GM12872 (cell line): Measurements from ENCODE around the gene GULP1.

Experiments used
- TF ChIP-seq, protein P1 (sequence below): IDR thresholded peaks from 3 replicates; pipeline ENCODE4 v1.5.1; 2011; ENCODE audit warnings: low read depth, mild to moderate bottlenecking, low read length, moderate library complexity; ENCODE audit not compliant: insufficient read depth

Gene GULP1

GRCh38 chr2:188434018-188434417 is 142.3 kb downstream of the GULP1 start:
- TF ChIP-seq, protein P1, sequence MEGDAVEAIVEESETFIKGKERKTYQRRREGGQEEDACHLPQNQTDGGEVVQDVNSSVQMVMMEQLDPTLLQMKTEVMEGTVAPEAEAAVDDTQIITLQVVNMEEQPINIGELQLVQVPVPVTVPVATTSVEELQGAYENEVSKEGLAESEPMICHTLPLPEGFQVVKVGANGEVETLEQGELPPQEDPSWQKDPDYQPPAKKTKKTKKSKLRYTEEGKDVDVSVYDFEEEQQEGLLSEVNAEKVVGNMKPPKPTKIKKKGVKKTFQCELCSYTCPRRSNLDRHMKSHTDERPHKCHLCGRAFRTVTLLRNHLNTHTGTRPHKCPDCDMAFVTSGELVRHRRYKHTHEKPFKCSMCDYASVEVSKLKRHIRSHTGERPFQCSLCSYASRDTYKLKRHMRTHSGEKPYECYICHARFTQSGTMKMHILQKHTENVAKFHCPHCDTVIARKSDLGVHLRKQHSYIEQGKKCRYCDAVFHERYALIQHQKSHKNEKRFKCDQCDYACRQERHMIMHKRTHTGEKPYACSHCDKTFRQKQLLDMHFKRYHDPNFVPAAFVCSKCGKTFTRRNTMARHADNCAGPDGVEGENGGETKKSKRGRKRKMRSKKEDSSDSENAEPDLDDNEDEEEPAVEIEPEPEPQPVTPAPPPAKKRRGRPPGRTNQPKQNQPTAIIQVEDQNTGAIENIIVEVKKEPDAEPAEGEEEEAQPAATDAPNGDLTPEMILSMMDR = no peak

GRCh38 chr2:188435115-188435514 is 143.4 kb downstream of the GULP1 start:
- TF ChIP-seq, protein P1 = no peak

DNA sequence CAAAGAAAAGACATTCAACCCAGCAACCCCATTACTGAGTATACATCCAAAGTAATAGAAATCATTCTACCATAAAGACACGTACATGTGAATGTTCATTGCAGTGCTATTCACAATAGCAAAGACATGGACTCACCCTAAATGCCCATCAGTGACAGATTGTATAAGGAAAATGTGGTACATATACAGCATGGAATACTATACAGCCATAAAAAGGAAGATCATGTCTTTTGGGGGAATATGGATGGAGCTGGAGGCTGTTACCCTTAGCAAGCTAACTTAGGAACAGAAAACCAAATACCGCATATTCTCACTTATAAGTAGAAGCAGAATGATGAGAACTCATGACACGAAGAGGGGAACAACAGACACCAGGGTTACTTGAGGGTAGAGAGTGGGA is 145.9 kb downstream of the GULP1 start:
- TF ChIP-seq, protein P1 = no peak

GRCh38 chr2:188439986-188440385 is 148.3 kb downstream of the GULP1 start:
- TF ChIP-seq, protein P1 = no peak

- TF ChIP-seq, protein P1 = no peak
These were observed 149.2 kb downstream of the GULP1 start for GRCh38 chr2:188440849-188441248.

DNA sequence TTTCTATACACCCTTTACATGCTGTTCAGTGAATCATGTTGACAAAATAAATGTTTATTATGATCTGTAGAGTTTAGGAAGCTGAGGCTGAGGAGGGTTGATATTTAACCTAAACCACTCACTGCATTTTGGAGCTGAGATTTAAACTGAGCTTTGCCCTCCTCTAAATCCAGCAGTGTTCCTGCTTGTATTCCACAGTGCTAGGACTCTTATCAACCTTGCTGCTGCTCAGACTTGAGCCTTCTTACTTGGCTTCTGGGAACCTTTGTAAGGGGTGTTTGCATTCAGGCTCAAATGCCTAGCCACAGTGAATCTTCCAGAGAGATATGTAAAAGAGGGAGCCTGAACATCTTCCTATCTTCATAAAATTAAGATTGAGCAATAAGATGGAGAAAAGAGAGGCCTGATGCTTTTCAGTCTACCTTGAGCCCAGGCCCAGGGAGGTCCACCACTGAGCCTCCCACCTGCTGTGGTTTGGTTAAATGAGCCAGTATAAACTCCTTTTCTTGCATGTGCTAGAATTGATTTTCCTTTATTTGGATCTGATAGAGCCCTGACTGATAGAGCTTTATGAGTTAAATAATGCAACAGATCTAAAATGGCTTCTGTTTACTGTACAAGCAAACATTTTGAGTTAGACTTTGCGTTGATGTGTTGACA is 149.7 kb downstream of the GULP1 start:
- TF ChIP-seq, protein P1 = no peak

GRCh38 chr2:188443207-188443606 is 151.5 kb downstream of the GULP1 start:
- TF ChIP-seq, protein P1 = no peak
